NB4 (cell line): ENCODE measurements around the gene RASGEF1C.

Experiments used
- DNase-seq: peaks from one replicate; pipeline ENCODE4 v3.0.0; 2010; ENCODE audit warnings: low read depth
- H3K4me3 ChIP-seq: one replicate; pipeline ENCODE4 v1.5.1; 2011; ENCODE audit warnings: mild to moderate bottlenecking, low read depth, low read length, moderate library complexity
- CTCF ChIP-seq: IDR thresholded peaks from one replicate; pipeline ENCODE4 v1.5.1; 2012; ENCODE audit warnings: low read depth, low read length
- MAX ChIP-seq: IDR thresholded peaks from 2 replicates; pipeline ENCODE4 v1.6.1; 2011; ENCODE audit warnings: low read depth, low read length
- MYC ChIP-seq: IDR thresholded peaks from 2 replicates; pipeline ENCODE4 v1.6.1; 2011; ENCODE audit warnings: low read depth, low read length
- POLR2A ChIP-seq: IDR thresholded peaks from 2 replicates; pipeline ENCODE4 v1.6.1; 2011; ENCODE audit warnings: mild to moderate bottlenecking; ENCODE audit not compliant: insufficient read length; ENCODE audit errors: extremely low read depth

The RASGEF1C gene

GRCh38 chr5:180139731-180140055, 69.3 kb downstream of the RASGEF1C start:
- no peak overlapping the region for H3K4me3 ChIP-seq
- TF ChIP-seq POLR2A (no peak), MAX (no peak), CTCF (no peak), MYC (no peak)
- DNase-seq: no peak

GRCh38 chr5:180138976-180139730, 69.9 kb downstream of the RASGEF1C start:
- TF ChIP-seq MYC (no peak), POLR2A (no peak), CTCF (no peak), MAX (no peak)
- no peak overlapping the region for H3K4me3 ChIP-seq
- no peak for DNase-seq

GRCh38 chr5:180138214-180138975, 70.6 kb downstream of the RASGEF1C start:
- no peak overlapping the region for H3K4me3 ChIP-seq
- DNase-seq: no peak
- TF ChIP-seq MAX (no peak), MYC (no peak), POLR2A (no peak), CTCF (no peak)

GRCh38 chr5:180137401-180138213, 71.4 kb downstream of the RASGEF1C start:
- TF ChIP-seq POLR2A (no peak), MAX (no peak), MYC (no peak), CTCF (no peak)
- no peak for DNase-seq
- H3K4me3 ChIP-seq: no peak overlapping the region

- DNase-seq: no peak
- TF ChIP-seq POLR2A: no peak
- no peak for TF ChIP-seq MAX
- TF ChIP-seq CTCF: no peak
- no peak for TF ChIP-seq MYC
- no peak overlapping the region for H3K4me3 ChIP-seq
Observed at GRCh38 chr5:180136630-180137381, 72.2 kb downstream of the RASGEF1C start.
